ENCODE results near the gene IQUB.
"Not testable (repeated sequence)": the region's sequence is repeated elsewhere in the genome, so short reads cannot be mapped to it uniquely, and the experiment has no call there.

Gene IQUB

GRCh38 chr7:123417580-123417979 lies 116.8 kb downstream of the IQUB start:
- TF ChIP-seq, protein P1, sequence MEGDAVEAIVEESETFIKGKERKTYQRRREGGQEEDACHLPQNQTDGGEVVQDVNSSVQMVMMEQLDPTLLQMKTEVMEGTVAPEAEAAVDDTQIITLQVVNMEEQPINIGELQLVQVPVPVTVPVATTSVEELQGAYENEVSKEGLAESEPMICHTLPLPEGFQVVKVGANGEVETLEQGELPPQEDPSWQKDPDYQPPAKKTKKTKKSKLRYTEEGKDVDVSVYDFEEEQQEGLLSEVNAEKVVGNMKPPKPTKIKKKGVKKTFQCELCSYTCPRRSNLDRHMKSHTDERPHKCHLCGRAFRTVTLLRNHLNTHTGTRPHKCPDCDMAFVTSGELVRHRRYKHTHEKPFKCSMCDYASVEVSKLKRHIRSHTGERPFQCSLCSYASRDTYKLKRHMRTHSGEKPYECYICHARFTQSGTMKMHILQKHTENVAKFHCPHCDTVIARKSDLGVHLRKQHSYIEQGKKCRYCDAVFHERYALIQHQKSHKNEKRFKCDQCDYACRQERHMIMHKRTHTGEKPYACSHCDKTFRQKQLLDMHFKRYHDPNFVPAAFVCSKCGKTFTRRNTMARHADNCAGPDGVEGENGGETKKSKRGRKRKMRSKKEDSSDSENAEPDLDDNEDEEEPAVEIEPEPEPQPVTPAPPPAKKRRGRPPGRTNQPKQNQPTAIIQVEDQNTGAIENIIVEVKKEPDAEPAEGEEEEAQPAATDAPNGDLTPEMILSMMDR (IDR thresholded peaks at IDR 0.05): no peak
- no peak overlapping the region for H3K4me3 ChIP-seq
- no peak overlapping the region for H3K27ac ChIP-seq
- DNase-seq (ENCODE audit: low spot score): no peak

- Histone ChIP-seq H3K4me3 (no peak overlapping the region), H3K27ac (no peak overlapping the region)
- TF ChIP-seq, protein P1 (IDR thresholded peaks at IDR 0.05): no peak
- DNase-seq (ENCODE audit: low spot score): no peak
Observed at GRCh38 chr7:123415625-123416024, 118.8 kb downstream of the IQUB start.

DNA sequence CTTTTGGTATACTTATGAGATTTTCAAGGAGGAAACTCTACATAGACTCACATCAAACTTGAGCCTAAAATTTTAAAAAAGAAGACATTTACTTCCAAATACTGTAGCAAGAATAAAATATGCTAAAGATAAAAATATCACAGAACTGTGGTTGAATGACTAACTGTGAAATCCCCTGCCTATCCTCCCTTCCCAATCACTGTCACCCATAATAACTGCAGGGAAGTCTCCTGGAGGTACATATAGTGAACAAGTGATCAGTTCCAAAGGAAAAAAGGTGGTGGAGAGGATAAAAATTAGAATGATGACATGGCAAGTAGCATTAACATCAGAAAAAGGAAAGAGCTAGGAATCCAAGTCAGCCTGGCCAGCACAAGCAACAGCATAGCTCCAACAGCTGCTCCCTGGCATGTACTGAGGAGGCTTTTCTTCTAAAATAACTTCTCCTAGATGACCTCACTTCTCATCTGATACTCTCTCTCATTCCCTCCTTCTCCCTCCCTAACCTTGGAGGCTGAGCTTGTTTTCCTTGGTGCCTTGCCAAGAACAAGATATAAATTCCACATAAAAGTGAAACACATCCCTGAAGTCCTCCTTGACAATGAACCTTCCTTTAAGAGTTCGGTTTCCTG lies 124.0 kb downstream of the IQUB start:
- H3K27ac ChIP-seq: no peak overlapping the region
- no peak for DNase-seq (ENCODE audit: low spot score)
- H3K4me3 ChIP-seq: no peak overlapping the region
- TF ChIP-seq, protein P1 (IDR thresholded peaks at IDR 0.05): no peak

DNA sequence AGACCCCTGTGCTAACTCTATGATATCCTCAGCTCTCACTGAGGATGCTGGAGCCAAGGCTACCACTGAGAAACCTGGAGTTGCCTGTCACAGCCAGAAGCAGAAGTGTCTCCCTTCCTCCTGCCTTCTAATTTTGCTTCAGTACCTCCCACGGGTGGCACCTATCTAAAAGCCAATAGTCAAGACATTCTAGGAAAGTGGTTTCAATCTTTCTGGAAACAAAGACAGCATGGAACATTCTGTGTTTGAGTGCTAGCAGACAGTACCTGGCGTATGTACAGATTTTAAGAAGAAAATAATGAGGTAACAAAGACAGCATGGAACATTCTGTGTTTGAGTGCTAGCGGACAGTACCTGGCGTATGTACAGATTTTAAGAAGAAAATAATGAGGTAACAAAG lies 126.4 kb downstream of the IQUB start:
- not testable (repeated sequence) for H3K4me3 ChIP-seq; DNase-seq (ENCODE audit: low spot score); H3K27ac ChIP-seq

All from coronary artery (tissue), 2 donors.